NCI-H1092 (cell line): ENCODE data around the gene LARGE1.

Source experiments
- DNase-seq: peaks from one replicate; lab custom pipeline; 2025; lab: John Stamatoyannopoulos, UW

LARGE1 gene

GRCh38 chr22:33657670-33658069, 262.6 kb downstream of the LARGE1 start:
- no peak for DNase-seq

DNA sequence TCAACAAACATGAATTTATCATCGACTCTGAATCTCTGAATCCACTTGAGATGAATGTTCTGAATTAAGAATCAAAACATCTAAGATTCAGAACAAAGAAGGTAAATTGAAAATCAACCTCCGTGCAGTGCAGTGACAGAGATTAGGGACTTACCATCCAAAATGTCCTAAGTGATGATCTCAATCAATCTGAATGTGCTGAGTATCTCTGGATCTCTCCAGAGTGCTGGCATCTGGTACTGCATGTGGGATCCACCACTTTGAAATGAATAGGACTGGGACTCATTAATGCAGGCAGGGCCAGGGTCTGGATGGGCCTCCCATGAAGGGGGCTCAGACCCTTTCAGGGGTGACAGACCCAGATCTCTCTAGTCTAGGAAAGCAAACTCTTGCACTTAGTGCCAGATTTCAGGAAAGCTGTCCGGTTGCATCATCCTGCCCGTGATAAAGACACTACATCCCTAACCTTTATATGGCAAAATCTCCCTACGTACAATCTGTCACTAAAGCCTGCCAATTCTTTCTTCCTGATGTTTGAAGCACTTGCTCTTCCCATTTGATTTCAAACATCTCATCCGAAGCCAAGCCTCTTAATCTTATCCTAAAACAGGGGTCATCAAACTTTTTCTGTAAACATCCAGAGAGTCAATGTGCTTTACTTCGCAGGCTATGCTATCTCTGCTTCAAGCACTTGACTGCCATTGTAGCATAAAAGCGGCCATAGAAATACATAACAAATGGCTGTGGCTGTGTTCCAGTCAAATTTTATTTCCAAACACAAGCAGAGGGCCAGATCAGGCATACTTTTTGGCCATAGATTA, 263.3 kb downstream of the LARGE1 start:
- no peak for DNase-seq

DNA sequence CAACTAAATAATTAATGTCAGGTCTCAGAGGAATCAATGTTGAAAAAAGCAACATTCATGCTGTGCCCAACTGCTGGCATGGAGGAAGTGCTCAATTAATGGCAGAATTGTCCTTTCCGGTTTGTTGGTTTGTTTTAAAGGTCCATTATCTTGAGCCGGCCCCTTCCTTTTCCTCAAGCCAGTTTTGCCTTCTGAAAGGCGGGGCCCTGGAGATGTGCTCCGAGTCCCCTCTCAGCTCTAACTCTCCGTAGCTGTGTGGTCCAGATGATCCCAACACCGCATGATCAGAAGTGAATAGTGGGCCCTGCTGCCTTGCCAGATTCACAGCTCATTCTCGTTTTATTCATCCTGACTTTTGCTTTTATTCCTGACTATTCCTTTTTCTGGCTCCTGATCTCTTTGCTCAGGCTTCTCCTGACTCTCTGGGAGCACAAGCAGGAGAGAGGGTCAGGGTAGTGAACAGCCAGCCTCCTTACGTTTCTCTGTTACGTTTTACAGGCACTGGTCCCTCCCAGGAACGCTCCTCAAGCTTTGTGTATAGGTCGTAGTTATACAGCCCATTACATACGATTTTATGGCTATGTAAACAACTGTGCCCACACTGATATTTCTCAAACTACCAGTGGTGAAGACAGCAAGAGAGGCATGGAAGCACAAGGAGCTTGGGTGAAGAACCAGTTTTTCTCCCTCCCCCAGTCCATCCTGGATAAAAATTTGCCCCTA, 265.9 kb downstream of the LARGE1 start:
- DNase-seq = no peak

GRCh38 chr22:33653532-33654063, 266.7 kb downstream of the LARGE1 start:
- DNase-seq = no peak

- no peak for DNase-seq
Observed at GRCh38 chr22:33652615-33653014, 267.7 kb downstream of the LARGE1 start.

- no peak for DNase-seq
Observed at GRCh38 chr22:33650244-33650643, 270.0 kb downstream of the LARGE1 start.

- DNase-seq = no peak
Observed at GRCh38 chr22:33648478-33648877, 271.8 kb downstream of the LARGE1 start.

- DNase-seq = no peak
Observed at GRCh38 chr22:33640900-33641299, 279.4 kb downstream of the LARGE1 start.

DNA sequence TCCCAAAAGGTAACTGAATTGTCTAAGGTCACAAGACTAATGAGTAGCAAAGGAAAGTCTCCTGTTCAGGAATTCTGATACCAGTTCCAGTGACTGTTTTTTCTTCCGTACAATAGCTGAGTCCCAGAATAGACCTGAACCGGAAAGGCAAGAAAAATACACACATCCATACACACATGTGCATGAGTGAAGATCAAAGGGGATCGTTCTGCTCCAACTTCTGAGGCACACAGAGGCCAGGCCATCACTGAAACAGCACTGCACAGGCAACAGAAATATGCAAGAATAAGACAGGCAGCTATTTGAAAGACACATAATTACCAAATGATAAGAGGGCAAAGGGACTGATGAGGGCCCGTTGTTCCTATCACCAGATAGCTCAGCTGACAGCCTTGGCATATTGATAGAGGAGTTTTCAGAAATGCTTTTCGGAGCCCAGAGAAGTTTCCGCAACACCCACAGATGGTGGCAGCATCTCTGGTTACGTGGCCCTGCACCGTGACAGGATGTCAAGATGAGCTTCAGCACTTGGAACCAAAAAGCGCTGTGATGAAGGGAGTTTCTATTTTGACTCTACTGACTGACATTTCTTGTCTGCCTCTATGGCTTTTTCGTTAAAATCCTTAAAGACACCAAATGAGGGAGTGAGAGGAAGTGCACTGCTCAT, 280.6 kb downstream of the LARGE1 start:
- no peak for DNase-seq

- no peak for DNase-seq
Observed at GRCh38 chr22:33635766-33636165, 284.5 kb downstream of the LARGE1 start.

GRCh38 chr22:33631777-33632176, 288.5 kb downstream of the LARGE1 start:
- no peak for DNase-seq

DNA sequence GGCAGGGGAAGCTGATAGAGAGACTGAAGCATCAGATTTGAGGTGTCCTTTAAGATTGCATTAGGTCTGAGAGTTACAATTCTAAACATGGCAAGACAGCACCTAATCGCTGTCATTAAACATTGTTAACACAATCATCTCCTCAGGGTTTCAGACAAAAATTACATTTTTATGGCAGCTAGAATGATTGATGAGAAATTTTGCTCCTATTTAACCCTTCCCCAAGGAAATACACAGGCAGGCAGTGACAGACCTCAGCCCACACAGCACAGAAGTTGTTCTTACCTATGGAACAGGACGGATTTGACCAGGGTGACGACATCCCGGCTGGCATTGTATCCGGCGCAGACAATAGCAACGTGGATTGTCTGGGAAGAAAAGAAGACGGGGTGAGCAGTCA, 294.3 kb downstream of the LARGE1 start:
- DNase-seq = no peak

DNA sequence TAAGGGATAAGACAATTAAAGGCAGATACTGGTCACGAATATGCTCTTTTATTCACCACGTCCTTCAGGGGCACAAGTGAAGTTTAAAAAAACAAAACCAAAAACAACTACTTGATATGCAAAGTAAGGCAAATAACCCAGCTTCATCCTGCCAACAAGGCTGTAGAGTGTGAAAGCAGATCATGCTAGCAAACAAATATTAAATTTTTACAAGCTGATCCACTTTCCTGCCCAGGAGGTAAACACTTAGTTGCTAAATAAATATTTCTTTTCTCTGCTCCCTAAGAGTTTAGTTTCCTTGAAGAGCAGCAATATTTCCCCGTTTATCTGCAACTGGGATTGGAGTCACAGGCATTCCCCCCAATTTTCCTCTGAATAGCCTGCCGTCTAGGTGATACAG, 300.2 kb downstream of the LARGE1 start:
- no peak for DNase-seq

GRCh38 chr22:33606504-33606903, 313.8 kb downstream of the LARGE1 start:
- DNase-seq = no peak

DNA sequence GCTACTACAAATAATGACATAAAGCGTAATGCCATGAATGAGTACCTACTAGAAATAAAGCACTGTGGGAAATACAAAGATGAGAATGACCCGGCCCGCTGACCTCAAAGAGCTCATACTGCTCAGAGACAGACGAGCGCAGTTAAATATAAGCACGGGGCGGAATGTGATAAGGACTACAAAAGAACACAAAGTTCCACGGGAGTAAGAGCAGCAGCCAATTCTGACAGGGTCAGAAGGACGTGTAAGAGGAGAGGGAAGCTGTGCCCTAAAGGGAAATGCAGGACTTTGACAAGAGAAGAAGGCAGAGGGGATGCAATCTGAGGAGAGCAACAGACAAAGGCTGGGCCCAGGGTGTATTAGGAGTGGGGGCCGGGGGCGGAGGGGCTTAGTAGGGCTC, 314.6 kb downstream of the LARGE1 start:
- no peak for DNase-seq

- DNase-seq = no peak
Observed at GRCh38 chr22:33605221-33605620, 315.1 kb downstream of the LARGE1 start.

GRCh38 chr22:33601062-33601461, 319.2 kb downstream of the LARGE1 start:
- no peak for DNase-seq

GRCh38 chr22:33600595-33600994, 319.7 kb downstream of the LARGE1 start:
- DNase-seq = no peak

GRCh38 chr22:33600113-33600512, 320.2 kb downstream of the LARGE1 start:
- no peak for DNase-seq

- no peak for DNase-seq
Observed at GRCh38 chr22:33599596-33599995, 320.7 kb downstream of the LARGE1 start.

GRCh38 chr22:33598821-33599220, 321.5 kb downstream of the LARGE1 start:
- no peak for DNase-seq

GRCh38 chr22:33597274-33597985, 322.8 kb downstream of the LARGE1 start:
- DNase-seq = no peak
